WTC11 (cell line): Measurements from ENCODE around the gene C19orf53. TPM values are rescaled to one million over a fixed set of nuclear protein-coding genes. Genes with fewer than 3 reads are reported as not detected.

Source experiments
- ATAC-seq: fragments of 200-7000 bp; cut with Tn5 transposase; 2 replicates; pipeline ENCODE4 v1.10.0; 2021; ENCODE audit warnings: mild to moderate bottlenecking, moderate library complexity
- CTCF ChIA-PET: fragments of 300-600 bp; sonication (Branson Sonifier 250); formaldehyde crosslinking; loops from one replicate; lab custom pipeline; 2021; ENCODE audit warnings: antibody characterized with exemption; lab: Charles Lee
- POLR2A ChIA-PET: fragments of 350-600 bp; sonication (Branson Sonifier 250); formaldehyde crosslinking; loops from one replicate; lab custom pipeline; 2021; ENCODE audit warnings: antibody characterized with exemption; lab: Charles Lee
- DNase-seq: peaks from one replicate; pipeline ENCODE4 v3.0.0; 2021; ENCODE audit warnings: low spot score
- H3K27ac Mint-ChIP-seq: 2 replicates; pipeline ENCODE4 v1.8.0; 2021; ENCODE audit warnings: mixed read lengths
- H3K27me3 Mint-ChIP-seq: 2 replicates; pipeline ENCODE4 v1.8.0; 2021; ENCODE audit warnings: low read depth, mild to moderate bottlenecking, moderate library complexity, mixed read lengths
- H3K36me3 Mint-ChIP-seq: 2 replicates; pipeline ENCODE4 v1.8.0; 2021; ENCODE audit warnings: mixed read lengths
- H3K4me1 Mint-ChIP-seq: 2 replicates; pipeline ENCODE4 v1.8.0; 2022; ENCODE audit warnings: mixed read lengths
- H3K4me3 Mint-ChIP-seq: 2 replicates; pipeline ENCODE4 v1.8.0; 2021; ENCODE audit warnings: mild to moderate bottlenecking, moderate library complexity, mixed read lengths
- H3K9me3 Mint-ChIP-seq: 2 replicates; pipeline ENCODE4 v1.8.0; 2021; ENCODE audit warnings: mixed read lengths
- ELF4 ChIP-seq: sonication (generic); formaldehyde crosslinking; IDR thresholded peaks from 2 replicates; pipeline ENCODE4 v1.8.1; 2022; ENCODE audit warnings: low read depth, mild to moderate bottlenecking, moderate library complexity, missing genetic modification reagents
- EMX1 ChIP-seq: fragments of 250-450 bp; sonication (Bioruptor Pico); IDR thresholded peaks from 2 replicates; pipeline ENCODE4 v1.8.0; 2021; ENCODE audit warnings: mild to moderate bottlenecking
- FOXK1 ChIP-seq: sonication (generic); formaldehyde crosslinking; IDR thresholded peaks from 2 replicates; pipeline ENCODE4 v1.8.0; 2022; ENCODE audit warnings: mild to moderate bottlenecking, moderate library complexity, missing genetic modification reagents
- FOXP1 ChIP-seq: sonication (generic); formaldehyde crosslinking; IDR thresholded peaks from 2 replicates; pipeline ENCODE4 v1.8.0; 2022; ENCODE audit warnings: missing genetic modification reagents, mild to moderate bottlenecking, moderate library complexity, borderline replicate concordance
- GRHL2 ChIP-seq: fragments of 250-450 bp; sonication (Bioruptor Pico); IDR thresholded peaks from 2 replicates; pipeline ENCODE4 v1.8.0; 2022; ENCODE audit warnings: mild to moderate bottlenecking, moderate library complexity; ENCODE audit not compliant: insufficient replicate concordance, severe bottlenecking
- HMGA2 ChIP-seq: fragments of 250-450 bp; sonication (Bioruptor Pico); IDR thresholded peaks from 2 replicates; pipeline ENCODE4 v1.4.0; 2021; ENCODE audit warnings: mild to moderate bottlenecking, moderate library complexity
- IRF2 ChIP-seq: sonication (generic); formaldehyde crosslinking; IDR thresholded peaks from 2 replicates; pipeline ENCODE4 v1.8.0; 2022; ENCODE audit warnings: low read depth, missing genetic modification reagents, borderline replicate concordance
- JUN ChIP-seq: sonication (generic); formaldehyde crosslinking; IDR thresholded peaks from 2 replicates; pipeline ENCODE4 v1.8.0; 2023; ENCODE audit warnings: mild to moderate bottlenecking, missing genetic modification reagents
- KAT7 ChIP-seq: sonication (generic); formaldehyde crosslinking; IDR thresholded peaks from 2 replicates; pipeline ENCODE4 v1.8.1; 2023; ENCODE audit warnings: missing genetic modification reagents, mild to moderate bottlenecking, borderline replicate concordance
- NFE2L1 ChIP-seq: sonication (generic); formaldehyde crosslinking; IDR thresholded peaks from 2 replicates; pipeline ENCODE4 v1.8.1; 2023; ENCODE audit warnings: missing genetic modification reagents
- NFYB ChIP-seq: sonication (generic); formaldehyde crosslinking; conservative IDR thresholded peaks from 2 replicates; pipeline ENCODE4 v1.8.0; 2022; ENCODE audit warnings: low read depth, missing genetic modification reagents
- NR3C1 ChIP-seq: sonication (generic); formaldehyde crosslinking; conservative IDR thresholded peaks from 2 replicates; pipeline ENCODE4 v1.8.1; 2023; ENCODE audit warnings: low read depth, mild to moderate bottlenecking, missing genetic modification reagents
- SMAD3 ChIP-seq: sonication (generic); formaldehyde crosslinking; IDR thresholded peaks from 2 replicates; pipeline ENCODE4 v1.8.0; 2022; ENCODE audit warnings: missing genetic modification reagents, mild to moderate bottlenecking, borderline replicate concordance
- SOX15 ChIP-seq: fragments of 250-450 bp; sonication (Bioruptor Pico); IDR thresholded peaks from 2 replicates; pipeline ENCODE4 v1.9.0; 2021; ENCODE audit warnings: mild to moderate bottlenecking
- TCF7 ChIP-seq: sonication (generic); formaldehyde crosslinking; IDR thresholded peaks from 2 replicates; pipeline ENCODE4 v1.8.0; 2022; ENCODE audit warnings: mild to moderate bottlenecking, low read depth, missing genetic modification reagents, moderate library complexity
- ZNF317 ChIP-seq: sonication (generic); formaldehyde crosslinking; IDR thresholded peaks from 2 replicates; pipeline ENCODE4 v1.8.1; 2023; ENCODE audit warnings: low read depth, mild to moderate bottlenecking, moderate library complexity, missing genetic modification reagents, borderline replicate concordance
- total RNA-seq: library from RNA; stranded (reverse); gene quantifications from 3 replicates; pipeline ENCODE4 v1.2.3, GENCODE V29; 2021
- TF ChIP-seq, protein P1 (sequence below): fragments of 250-450 bp; sonication (Bioruptor Pico); IDR thresholded peaks from 2 replicates; pipeline ENCODE4 v1.9.0; 2021; ENCODE audit warnings: mild to moderate bottlenecking
- TF ChIP-seq, protein P2 (sequence below): sonication (generic); formaldehyde crosslinking; IDR thresholded peaks from 2 replicates; pipeline ENCODE4 v1.8.1; 2023; ENCODE audit warnings: mild to moderate bottlenecking, missing genetic modification reagents, moderate library complexity
- TF ChIP-seq, protein P3 (sequence below): sonication (generic); formaldehyde crosslinking; IDR thresholded peaks from 2 replicates; pipeline ENCODE4 v1.8.0; 2023; ENCODE audit warnings: missing genetic modification reagents, mild to moderate bottlenecking, borderline replicate concordance
- TF ChIP-seq, protein P4 (sequence below): fragments of 250-450 bp; sonication (Bioruptor Pico); IDR thresholded peaks from 2 replicates; pipeline ENCODE4 v1.9.0; 2021; ENCODE audit warnings: mild to moderate bottlenecking, borderline replicate concordance

C19orf53 gene
- total RNA-seq, 1 experiment from 2014 or later = 102 TPM

DNA sequence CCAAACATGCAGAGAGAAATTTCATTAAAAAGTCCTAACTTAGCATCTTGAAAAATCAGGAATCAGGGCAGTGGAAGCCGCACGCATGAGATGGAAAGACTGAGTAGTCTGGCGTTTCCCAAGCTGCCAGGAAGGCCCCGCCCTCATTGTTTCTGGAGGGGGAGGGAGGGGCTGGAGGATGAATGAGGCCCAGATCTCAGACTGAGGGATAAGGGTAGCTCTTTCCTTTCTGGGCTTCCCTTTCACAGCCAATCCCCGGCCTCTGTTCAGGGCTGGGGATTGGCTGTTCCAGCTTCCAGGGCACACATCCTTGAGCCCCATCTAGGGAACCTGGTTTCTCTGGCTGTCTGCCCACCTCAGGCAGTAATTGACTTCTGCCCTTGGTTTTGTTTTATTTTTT is 7.3 kb downstream of the C19orf53 start:
- Mint-ChIP-seq H3K9me3 (no peaks in the 10 kb centered on the region), H3K4me1 (peaks cover 15% of the 10 kb centered on the region), H3K4me3 (no peak overlapping the region), H3K36me3 (peaks cover 23% of the 10 kb centered on the region), H3K27ac (no peak overlapping the region), H3K27me3 (no peaks in the 10 kb centered on the region)
- ChIA-PET POLR2A (interaction anchor here (1.0 to 1.5 kb wide), 2 partner anchors 36 to 66 kb away, joined by 3 to 4 read pairs; no protein-coding TSS in a partner anchor), CTCF (interaction anchor here (0.7 to 2.4 kb wide), 11 partner anchors 14 to 291 kb away, joined by 3 to 27 read pairs (median 4); partner anchors contain the start of genes MISP3, MRI1 and ZSWIM4)
- TF ChIP-seq ELF4 (CRISPR knock-in tag) (no peak), FOXK1 (CRISPR knock-in tag) (no peak), ZNF317 (CRISPR knock-in tag) (no peak), NFE2L1 (CRISPR knock-in tag) (no peak), JUN (CRISPR knock-in tag) (no peak), SMAD3 (CRISPR knock-in tag) (no peak), NFYB (no peak), EMX1 (no peak), KAT7 (CRISPR knock-in tag) (no peak), HMGA2 (CRISPR knock-in tag) (no peak), TCF7 (CRISPR knock-in tag) (no peak), NR3C1 (no peak), IRF2 (CRISPR knock-in tag) (no peak), FOXP1 (CRISPR knock-in tag) (no peak), GRHL2 (CRISPR knock-in tag) (no peak), SOX15 (no peak)
- TF ChIP-seq, protein P1, sequence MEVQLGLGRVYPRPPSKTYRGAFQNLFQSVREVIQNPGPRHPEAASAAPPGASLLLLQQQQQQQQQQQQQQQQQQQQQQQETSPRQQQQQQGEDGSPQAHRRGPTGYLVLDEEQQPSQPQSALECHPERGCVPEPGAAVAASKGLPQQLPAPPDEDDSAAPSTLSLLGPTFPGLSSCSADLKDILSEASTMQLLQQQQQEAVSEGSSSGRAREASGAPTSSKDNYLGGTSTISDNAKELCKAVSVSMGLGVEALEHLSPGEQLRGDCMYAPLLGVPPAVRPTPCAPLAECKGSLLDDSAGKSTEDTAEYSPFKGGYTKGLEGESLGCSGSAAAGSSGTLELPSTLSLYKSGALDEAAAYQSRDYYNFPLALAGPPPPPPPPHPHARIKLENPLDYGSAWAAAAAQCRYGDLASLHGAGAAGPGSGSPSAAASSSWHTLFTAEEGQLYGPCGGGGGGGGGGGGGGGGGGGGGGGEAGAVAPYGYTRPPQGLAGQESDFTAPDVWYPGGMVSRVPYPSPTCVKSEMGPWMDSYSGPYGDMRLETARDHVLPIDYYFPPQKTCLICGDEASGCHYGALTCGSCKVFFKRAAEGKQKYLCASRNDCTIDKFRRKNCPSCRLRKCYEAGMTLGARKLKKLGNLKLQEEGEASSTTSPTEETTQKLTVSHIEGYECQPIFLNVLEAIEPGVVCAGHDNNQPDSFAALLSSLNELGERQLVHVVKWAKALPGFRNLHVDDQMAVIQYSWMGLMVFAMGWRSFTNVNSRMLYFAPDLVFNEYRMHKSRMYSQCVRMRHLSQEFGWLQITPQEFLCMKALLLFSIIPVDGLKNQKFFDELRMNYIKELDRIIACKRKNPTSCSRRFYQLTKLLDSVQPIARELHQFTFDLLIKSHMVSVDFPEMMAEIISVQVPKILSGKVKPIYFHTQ (CRISPR knock-in tag) = no peak
- TF ChIP-seq, protein P2, sequence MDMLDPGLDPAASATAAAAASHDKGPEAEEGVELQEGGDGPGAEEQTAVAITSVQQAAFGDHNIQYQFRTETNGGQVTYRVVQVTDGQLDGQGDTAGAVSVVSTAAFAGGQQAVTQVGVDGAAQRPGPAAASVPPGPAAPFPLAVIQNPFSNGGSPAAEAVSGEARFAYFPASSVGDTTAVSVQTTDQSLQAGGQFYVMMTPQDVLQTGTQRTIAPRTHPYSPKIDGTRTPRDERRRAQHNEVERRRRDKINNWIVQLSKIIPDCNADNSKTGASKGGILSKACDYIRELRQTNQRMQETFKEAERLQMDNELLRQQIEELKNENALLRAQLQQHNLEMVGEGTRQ (CRISPR knock-in tag) = no peak
- TF ChIP-seq, protein P3, sequence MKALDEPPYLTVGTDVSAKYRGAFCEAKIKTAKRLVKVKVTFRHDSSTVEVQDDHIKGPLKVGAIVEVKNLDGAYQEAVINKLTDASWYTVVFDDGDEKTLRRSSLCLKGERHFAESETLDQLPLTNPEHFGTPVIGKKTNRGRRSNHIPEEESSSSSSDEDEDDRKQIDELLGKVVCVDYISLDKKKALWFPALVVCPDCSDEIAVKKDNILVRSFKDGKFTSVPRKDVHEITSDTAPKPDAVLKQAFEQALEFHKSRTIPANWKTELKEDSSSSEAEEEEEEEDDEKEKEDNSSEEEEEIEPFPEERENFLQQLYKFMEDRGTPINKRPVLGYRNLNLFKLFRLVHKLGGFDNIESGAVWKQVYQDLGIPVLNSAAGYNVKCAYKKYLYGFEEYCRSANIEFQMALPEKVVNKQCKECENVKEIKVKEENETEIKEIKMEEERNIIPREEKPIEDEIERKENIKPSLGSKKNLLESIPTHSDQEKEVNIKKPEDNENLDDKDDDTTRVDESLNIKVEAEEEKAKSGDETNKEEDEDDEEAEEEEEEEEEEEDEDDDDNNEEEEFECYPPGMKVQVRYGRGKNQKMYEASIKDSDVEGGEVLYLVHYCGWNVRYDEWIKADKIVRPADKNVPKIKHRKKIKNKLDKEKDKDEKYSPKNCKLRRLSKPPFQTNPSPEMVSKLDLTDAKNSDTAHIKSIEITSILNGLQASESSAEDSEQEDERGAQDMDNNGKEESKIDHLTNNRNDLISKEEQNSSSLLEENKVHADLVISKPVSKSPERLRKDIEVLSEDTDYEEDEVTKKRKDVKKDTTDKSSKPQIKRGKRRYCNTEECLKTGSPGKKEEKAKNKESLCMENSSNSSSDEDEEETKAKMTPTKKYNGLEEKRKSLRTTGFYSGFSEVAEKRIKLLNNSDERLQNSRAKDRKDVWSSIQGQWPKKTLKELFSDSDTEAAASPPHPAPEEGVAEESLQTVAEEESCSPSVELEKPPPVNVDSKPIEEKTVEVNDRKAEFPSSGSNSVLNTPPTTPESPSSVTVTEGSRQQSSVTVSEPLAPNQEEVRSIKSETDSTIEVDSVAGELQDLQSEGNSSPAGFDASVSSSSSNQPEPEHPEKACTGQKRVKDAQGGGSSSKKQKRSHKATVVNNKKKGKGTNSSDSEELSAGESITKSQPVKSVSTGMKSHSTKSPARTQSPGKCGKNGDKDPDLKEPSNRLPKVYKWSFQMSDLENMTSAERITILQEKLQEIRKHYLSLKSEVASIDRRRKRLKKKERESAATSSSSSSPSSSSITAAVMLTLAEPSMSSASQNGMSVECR (CRISPR knock-in tag) = no peak
- TF ChIP-seq, protein P4, sequence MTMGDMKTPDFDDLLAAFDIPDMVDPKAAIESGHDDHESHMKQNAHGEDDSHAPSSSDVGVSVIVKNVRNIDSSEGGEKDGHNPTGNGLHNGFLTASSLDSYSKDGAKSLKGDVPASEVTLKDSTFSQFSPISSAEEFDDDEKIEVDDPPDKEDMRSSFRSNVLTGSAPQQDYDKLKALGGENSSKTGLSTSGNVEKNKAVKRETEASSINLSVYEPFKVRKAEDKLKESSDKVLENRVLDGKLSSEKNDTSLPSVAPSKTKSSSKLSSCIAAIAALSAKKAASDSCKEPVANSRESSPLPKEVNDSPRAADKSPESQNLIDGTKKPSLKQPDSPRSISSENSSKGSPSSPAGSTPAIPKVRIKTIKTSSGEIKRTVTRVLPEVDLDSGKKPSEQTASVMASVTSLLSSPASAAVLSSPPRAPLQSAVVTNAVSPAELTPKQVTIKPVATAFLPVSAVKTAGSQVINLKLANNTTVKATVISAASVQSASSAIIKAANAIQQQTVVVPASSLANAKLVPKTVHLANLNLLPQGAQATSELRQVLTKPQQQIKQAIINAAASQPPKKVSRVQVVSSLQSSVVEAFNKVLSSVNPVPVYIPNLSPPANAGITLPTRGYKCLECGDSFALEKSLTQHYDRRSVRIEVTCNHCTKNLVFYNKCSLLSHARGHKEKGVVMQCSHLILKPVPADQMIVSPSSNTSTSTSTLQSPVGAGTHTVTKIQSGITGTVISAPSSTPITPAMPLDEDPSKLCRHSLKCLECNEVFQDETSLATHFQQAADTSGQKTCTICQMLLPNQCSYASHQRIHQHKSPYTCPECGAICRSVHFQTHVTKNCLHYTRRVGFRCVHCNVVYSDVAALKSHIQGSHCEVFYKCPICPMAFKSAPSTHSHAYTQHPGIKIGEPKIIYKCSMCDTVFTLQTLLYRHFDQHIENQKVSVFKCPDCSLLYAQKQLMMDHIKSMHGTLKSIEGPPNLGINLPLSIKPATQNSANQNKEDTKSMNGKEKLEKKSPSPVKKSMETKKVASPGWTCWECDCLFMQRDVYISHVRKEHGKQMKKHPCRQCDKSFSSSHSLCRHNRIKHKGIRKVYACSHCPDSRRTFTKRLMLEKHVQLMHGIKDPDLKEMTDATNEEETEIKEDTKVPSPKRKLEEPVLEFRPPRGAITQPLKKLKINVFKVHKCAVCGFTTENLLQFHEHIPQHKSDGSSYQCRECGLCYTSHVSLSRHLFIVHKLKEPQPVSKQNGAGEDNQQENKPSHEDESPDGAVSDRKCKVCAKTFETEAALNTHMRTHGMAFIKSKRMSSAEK (CRISPR knock-in tag) = no peak
- ATAC-seq (peak; percentile 90), DNase-seq (peak; percentile 77)
